Stimulated activated CD8-positive, alpha-beta memory T cell treated with anti-CD3 and anti-CD28 coated beads, Interleukin-15, amount 100 ng/mL, for 4 hours (primary cell): ENCODE data around the gene VRK2.

Experiments
- DNase-seq, 2 donors: peaks; one replicate each; pipeline ENCODE4 v3.0.0-alpha.2; 2020; ENCODE audit warnings: low read depth in 2 of 2

Gene VRK2

GRCh38 chr2:58046585-58047372, at the start of gene VRK2:
TSS of gene VRK2 (plus strand) at chr2:58046806. CDS start at chr2:58048832, 2,026 bp downstream.
- DNase-seq: peak; percentile 70 to 72

- DNase-seq: no peak
Measured at GRCh38 chr2:58006256-58006951, 40.2 kb upstream of the VRK2 start.

- DNase-seq: no peak
Measured at GRCh38 chr2:58006952-58007284, 39.7 kb upstream of the VRK2 start.

- DNase-seq: no peak
Measured at GRCh38 chr2:58010599-58010998, 36.0 kb upstream of the VRK2 start.

- no peak for DNase-seq
Measured at GRCh38 chr2:58019229-58019628, 27.4 kb upstream of the VRK2 start.

GRCh38 chr2:58025150-58025933, 21.3 kb upstream of the VRK2 start:
- DNase-seq: no peak

GRCh38 chr2:58027029-58027428, 19.6 kb upstream of the VRK2 start:
- DNase-seq: no peak

- DNase-seq: no peak
Measured at GRCh38 chr2:58030771-58031170, 15.8 kb upstream of the VRK2 start.

- DNase-seq: no peak
Measured at GRCh38 chr2:58032016-58032763, 14.4 kb upstream of the VRK2 start.

- DNase-seq: no peak
Measured at GRCh38 chr2:58032764-58033080, 13.9 kb upstream of the VRK2 start.

GRCh38 chr2:58033530-58033929, 13.1 kb upstream of the VRK2 start:
- DNase-seq: no peak

- no peak for DNase-seq
Measured at GRCh38 chr2:58035352-58035751, 11.3 kb upstream of the VRK2 start.

GRCh38 chr2:58039170-58039611, 7.4 kb upstream of the VRK2 start:
- DNase-seq: no peak

GRCh38 chr2:58042486-58042970, 4.1 kb upstream of the VRK2 start:
- no peak for DNase-seq

- DNase-seq: no peak
Measured at GRCh38 chr2:58044145-58044544, 2.5 kb upstream of the VRK2 start.

GRCh38 chr2:58045580-58046334, 849 bp upstream of the VRK2 start:
- no peak for DNase-seq

- no peak for DNase-seq
Measured at GRCh38 chr2:58046335-58046584, 346 bp upstream of the VRK2 start.

- DNase-seq: no peak
Measured at GRCh38 chr2:58047373-58047935, 848 bp downstream of the VRK2 start.

GRCh38 chr2:58047961-58048360, 1.4 kb downstream of the VRK2 start:
- no peak for DNase-seq

GRCh38 chr2:58051445-58051844, 4.8 kb downstream of the VRK2 start:
- DNase-seq: no peak

- DNase-seq: no peak
Measured at GRCh38 chr2:58052978-58053377, 6.4 kb downstream of the VRK2 start.
